Activated B cell treated with CpG ODN at 0.5 μM for 24 hours (primary cell): ENCODE measurements around the gene ALDH1A1. TPM values are rescaled to one million over a fixed set of nuclear protein-coding genes. Genes with fewer than 3 reads are reported as not detected.

Experiments used
- ATAC-seq: fragments of 200-7000 bp; cut with Tn5 transposase; one replicate; pipeline ENCODE4 v1.10.0; 2021; ENCODE audit warnings: low read depth, mild to moderate bottlenecking, moderate library complexity
- CTCF ChIA-PET: fragments of 350-600 bp; sonication (Branson Sonifier 250); formaldehyde crosslinking; loops from one replicate; lab custom pipeline; 2021; ENCODE audit warnings: antibody characterized with exemption; lab: Charles Lee
- POLR2A ChIA-PET: fragments of 350-600 bp; sonication (Branson Sonifier 250); formaldehyde crosslinking; loops from one replicate; lab custom pipeline; 2021; ENCODE audit warnings: antibody characterized with exemption; lab: Charles Lee
- DNase-seq: peaks from one replicate; pipeline ENCODE4 v3.0.0; 2022
- H3K27ac Mint-ChIP-seq: one replicate; pipeline ENCODE4 v1.8.0; 2020; ENCODE audit warnings: mixed read lengths
- H3K27me3 Mint-ChIP-seq: one replicate; pipeline ENCODE4 v1.8.0; 2021; ENCODE audit warnings: mixed read lengths
- H3K36me3 Mint-ChIP-seq: one replicate; pipeline ENCODE4 v1.8.0; 2021; ENCODE audit warnings: low read depth, mixed read lengths
- H3K4me1 Mint-ChIP-seq: one replicate; pipeline ENCODE4 v1.8.0; 2021; ENCODE audit warnings: mixed read lengths
- H3K4me3 Mint-ChIP-seq: one replicate; pipeline ENCODE4 v1.8.0; 2020; ENCODE audit warnings: mild to moderate bottlenecking, mixed read lengths
- H3K9me3 Mint-ChIP-seq: one replicate; pipeline ENCODE4 v1.8.0; 2020; ENCODE audit warnings: mixed read lengths
- CTCF ChIP-seq: fragments of 200-600 bp; IDR thresholded peaks from one replicate; pipeline ENCODE4 v1.8.0; 2022; ENCODE audit warnings: antibody characterized with exemption, mild to moderate bottlenecking
- intact Hi-C: fragments of 100-400 bp; cut with micrococcal nuclease; formaldehyde crosslinking; loops from one replicate; pipeline ENCODE4 v1.15.1; 2024
- total RNA-seq: library from RNA; stranded (reverse); gene quantifications from 2 replicates; pipeline ENCODE4 v1.2.3, GENCODE V29; 2022

Gene ALDH1A1
- total RNA-seq, 1 donor from 2014 or later: not detected

DNA sequence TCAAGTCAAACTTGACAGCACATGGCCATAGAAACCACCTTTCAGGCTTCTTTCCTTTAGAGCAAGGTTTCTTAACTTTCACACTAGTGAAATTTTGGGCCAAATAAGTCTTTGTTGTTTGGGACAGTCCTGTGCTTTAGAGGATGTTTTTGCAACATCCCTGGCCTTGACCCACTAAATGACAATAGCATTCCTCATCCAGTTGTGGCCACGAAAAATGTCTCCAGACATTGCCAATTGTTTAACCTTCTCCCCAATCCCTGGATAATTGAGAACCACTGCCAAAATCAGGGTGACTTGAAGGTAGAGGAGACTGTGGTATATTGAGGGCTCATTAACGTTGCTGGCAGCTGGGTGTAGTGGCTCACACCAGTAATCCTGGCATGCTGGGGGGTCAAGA lies 72.0 kb downstream of the ALDH1A1 start:
- Mint-ChIP-seq H3K9me3 (no peaks in the 10 kb centered on the region), H3K27me3 (no peaks in the 10 kb centered on the region), H3K4me3 (no peak overlapping the region), H3K27ac (no peak overlapping the region), H3K36me3 (no peaks in the 10 kb centered on the region), H3K4me1 (no peaks in the 10 kb centered on the region)
- TF ChIP-seq CTCF: no peak
- ChIA-PET POLR2A (no interaction called here), CTCF (no interaction called here)
- DNase-seq (no peak), ATAC-seq (no peak)
- intact Hi-C loops: no loop called here

DNA sequence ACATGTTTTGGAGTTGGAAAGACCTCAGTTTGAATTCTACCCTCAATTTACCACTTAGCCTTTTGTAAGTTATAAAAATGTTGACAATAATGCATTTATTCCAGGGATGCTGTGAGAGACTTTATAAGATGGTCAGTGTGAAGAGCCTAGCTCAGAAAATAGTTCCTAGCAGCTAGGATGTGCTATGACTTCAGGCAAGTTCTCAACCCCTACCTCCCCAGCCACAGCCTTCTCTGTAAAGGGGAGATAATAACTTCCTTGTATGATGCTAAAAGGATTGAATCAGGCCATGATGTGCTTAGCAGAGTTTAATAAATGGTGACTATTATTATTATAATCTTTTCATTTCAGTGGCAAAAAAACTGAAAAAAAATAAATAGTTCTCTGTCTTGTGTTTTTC lies 77.6 kb downstream of the ALDH1A1 start:
- Mint-ChIP-seq H3K4me1 (no peaks in the 10 kb centered on the region), H3K27me3 (no peaks in the 10 kb centered on the region), H3K9me3 (no peaks in the 10 kb centered on the region), H3K4me3 (no peak overlapping the region), H3K36me3 (no peaks in the 10 kb centered on the region), H3K27ac (no peak overlapping the region)
- CTCF ChIA-PET: no interaction called here
- DNase-seq: no peak
- ATAC-seq: no peak
- no peak for TF ChIP-seq CTCF
- POLR2A ChIA-PET: no interaction called here
- intact Hi-C loops: no loop called here

- DNase-seq: no peak
- H3K36me3 Mint-ChIP-seq: no peaks in the 10 kb centered on the region
- intact Hi-C loops: loop anchor here (5.0 kb wide), 1 partner anchor 208 kb away; no protein-coding TSS in a partner anchor
- no peaks in the 10 kb centered on the region for H3K4me1 Mint-ChIP-seq
- TF ChIP-seq CTCF: no peak
- ATAC-seq: no peak
- ChIA-PET CTCF (no interaction called here), POLR2A (no interaction called here)
- H3K27me3 Mint-ChIP-seq: no peaks in the 10 kb centered on the region
- no peak overlapping the region for H3K4me3 Mint-ChIP-seq
- H3K27ac Mint-ChIP-seq: no peak overlapping the region
- no peaks in the 10 kb centered on the region for H3K9me3 Mint-ChIP-seq
Measured at GRCh38 chr9:72874344-72874743, 78.5 kb downstream of the ALDH1A1 start.

DNA sequence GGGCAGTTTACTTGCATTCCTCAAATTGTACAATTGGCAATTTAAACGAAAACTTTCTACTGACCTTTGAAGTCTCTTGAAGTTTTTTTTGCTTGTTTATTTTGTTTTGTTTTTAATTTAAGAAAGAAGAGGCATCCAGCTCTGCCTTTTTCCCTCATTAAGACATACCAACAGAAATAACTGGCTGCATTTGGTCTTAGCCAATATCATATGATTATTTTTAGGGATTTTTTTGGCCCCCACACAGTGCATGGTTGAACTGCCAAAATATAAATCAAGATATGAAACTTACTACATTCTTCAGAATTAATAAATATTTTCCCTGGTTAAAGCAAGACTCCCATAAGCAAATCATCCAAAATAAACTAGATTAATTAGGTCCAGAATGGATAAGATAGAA lies 79.4 kb downstream of the ALDH1A1 start:
- POLR2A ChIA-PET: no interaction called here
- CTCF ChIA-PET: no interaction called here
- DNase-seq: no peak
- Mint-ChIP-seq H3K4me1 (no peaks in the 10 kb centered on the region), H3K27ac (no peak overlapping the region), H3K9me3 (no peaks in the 10 kb centered on the region), H3K4me3 (no peak overlapping the region), H3K27me3 (no peaks in the 10 kb centered on the region), H3K36me3 (no peaks in the 10 kb centered on the region)
- intact Hi-C loops: loop anchor here (5.0 kb wide), 1 partner anchor 209 kb away; no protein-coding TSS in a partner anchor
- ATAC-seq: no peak
- no peak for TF ChIP-seq CTCF

DNA sequence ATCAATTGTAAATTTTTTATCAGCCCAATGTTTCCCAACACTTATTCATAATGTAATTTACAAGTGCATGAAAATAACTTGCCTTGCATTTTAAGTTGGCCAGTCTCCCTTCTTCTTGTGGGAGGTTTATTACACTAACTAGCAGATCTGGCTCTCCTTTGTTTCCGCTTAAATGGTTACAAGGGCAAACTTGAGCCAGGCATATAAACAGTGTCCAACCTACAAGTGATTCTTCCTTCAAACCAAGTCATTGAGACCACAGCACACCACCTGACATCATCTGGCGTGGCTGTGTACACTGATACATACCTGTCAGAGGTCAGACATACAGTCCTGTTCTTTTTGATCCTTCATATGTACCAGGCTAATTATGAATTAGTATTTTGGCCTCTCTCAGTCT lies 80.1 kb downstream of the ALDH1A1 start:
- Mint-ChIP-seq H3K27ac (no peak overlapping the region), H3K36me3 (no peaks in the 10 kb centered on the region), H3K4me1 (no peaks in the 10 kb centered on the region), H3K27me3 (no peaks in the 10 kb centered on the region), H3K9me3 (peaks cover 2% of the 10 kb centered on the region), H3K4me3 (no peak overlapping the region)
- DNase-seq (no peak), ATAC-seq (no peak)
- intact Hi-C loops: loop anchor here (5.0 kb wide), 1 partner anchor 210 kb away; no protein-coding TSS in a partner anchor
- ChIA-PET POLR2A (no interaction called here), CTCF (no interaction called here)
- TF ChIP-seq CTCF: no peak
